Measurements from ENCODE around the gene ST6GAL1. TPM values are rescaled to one million over a fixed set of nuclear protein-coding genes. Genes with fewer than 3 reads are reported as not detected.

The ST6GAL1 gene
- total and polyA plus RNA-seq, 2 of the 4 experiments (the other 2 are of a cell fraction): 1.4 to 2.9 TPM

GRCh38 chr3:187098923-187099512, 168.7 kb downstream of the ST6GAL1 start:
- Histone ChIP-seq H2AK5ac (ENCODE audit: low read depth, low read length) (no peak overlapping the region), H3K18ac (ENCODE audit: low read depth, low read length) (no peak overlapping the region), H2AK9ac (replicated peaks; ENCODE audit: low read depth, low read length, poor library complexity) (no peak overlapping the region), H3K27me3 (ENCODE audit: control insufficient read depth, insufficient read depth, low read length) (no peaks in the 10 kb centered on the region), H3K36me3 (ENCODE audit: control insufficient read depth, insufficient read depth, low read length) (no peaks in the 10 kb centered on the region), H4K8ac (ENCODE audit: low read depth in 2 of 2, low read length in 2 of 2) (no peak overlapping the region), H3K79me1 (ENCODE audit: low read depth in 1 of 2, low read length in 2 of 2) (no peaks in the 10 kb centered on the region), H3K9me3 (ENCODE audit: control insufficient read depth, insufficient read depth, low read length) (no peaks in the 10 kb centered on the region), H4K91ac (ENCODE audit: insufficient read depth, low read depth, low read length) (no peak overlapping the region), H2BK20ac (ENCODE audit: low read depth, low read length) (no peak overlapping the region), H2AFZ (replicated peaks; ENCODE audit: low read length, poor library complexity) (no peak overlapping the region), H2BK5ac (ENCODE audit: low read depth, low read length, poor library complexity, severe bottlenecking) (no peak overlapping the region), H3K4me1 (ENCODE audit: control insufficient read depth, insufficient read depth, low read length) (peaks cover 5% of the 10 kb centered on the region), H3K4me3 (ENCODE audit: insufficient read depth, low read depth, low read length) (no peak overlapping the region), H4K20me1 (ENCODE audit: insufficient read depth, low read length) (no peaks in the 10 kb centered on the region), H3K4me2 (ENCODE audit: low read depth, low read length) (no peak overlapping the region), H2BK120ac (ENCODE audit: low read depth, low read length) (no peak overlapping the region), H3K14ac (replicated peaks; ENCODE audit: low read depth, low read length) (no peak overlapping the region), H2BK15ac (ENCODE audit: low read depth, low read length) (no peak overlapping the region), H3K56ac (ENCODE audit: extremely low read depth, insufficient read depth, low read length) (no peak overlapping the region), H3K4ac (ENCODE audit: low read depth, low read length) (no peak overlapping the region), H3K9me1 (ENCODE audit: insufficient read depth, low read length) (0 out of 2 replicates have a peak, but pooled peaks cover 7% of the 10 kb centered on the region), H3K9ac (ENCODE audit: low read depth, low read length) (no peak overlapping the region), H4K5ac (ENCODE audit: low read depth, low read length) (no peak overlapping the region), H3K27ac (ENCODE audit: insufficient read depth, low read length) (no peak overlapping the region), H3K23ac (ENCODE audit: low read depth, low read length) (no peak overlapping the region)
- ATAC-seq (ENCODE audit: low read depth): no peak
- WGBS, 2 experiments (ENCODE audit: extremely low coverage in 2 of 2, insufficient read length in 1 of 2): no CpG with 5 or more reads among the region's 2 CpGs
- intact Hi-C loops (cut with micrococcal nuclease) (no loop called here), in situ Hi-C loops (cut with MboI; ENCODE audit: low sequenced_read_pairs) (no loop called here), dilution Hi-C loops (cut with HindIII; ENCODE audit: low sequenced_read_pairs, unreplicated experiment) (no loop called here)
- BruUV-seq (replicated peaks): no TSS peak
- CTCF ChIA-PET: no interaction called here
- POLR2A ChIA-PET (ENCODE audit: unreplicated experiment): no interaction called here
- DNase-seq: peak; percentile 33
- TF ChIP-seq FOS (IDR thresholded peaks at IDR 0.05; ENCODE audit: low read depth, low read length) (no peak), CTCF (conservative IDR thresholded peaks at IDR 0.05; ENCODE audit: low read depth, low read length) (no peak), ELK1 (IDR thresholded peaks at IDR 0.05; ENCODE audit: borderline replicate concordance, low read depth, low read length) (no peak)
